Activated T-cell treated with anti-CD3 and anti-CD28 coated beads, Interleukin-2, amount 50 U/mL, for 4 hours (primary cell): ENCODE results near the gene KRT13. TPM values are rescaled to one million over a fixed set of nuclear protein-coding genes. Genes with fewer than 3 reads are reported as not detected.

Experiments used
- ATAC-seq, 2 donors: fragments of 200-7000 bp; cut with Tn5 transposase; one replicate each; pipeline ENCODE4 v1.10.0; 2021
- DNase-seq: peaks from one replicate; pipeline ENCODE4 v3.0.0-alpha.2; 2020
- H3K27me3 Mint-ChIP-seq: one replicate; pipeline ENCODE4 v1.8.0; 2021; ENCODE audit warnings: low read depth, mixed read lengths
- H3K36me3 Mint-ChIP-seq: one replicate; pipeline ENCODE4 v1.8.0; 2022; ENCODE audit warnings: mixed read lengths; ENCODE audit not compliant: insufficient read depth
- H3K4me1 Mint-ChIP-seq: one replicate; pipeline ENCODE4 v1.8.0; 2021; ENCODE audit warnings: low read depth, mixed read lengths
- H3K4me3 Mint-ChIP-seq: one replicate; pipeline ENCODE4 v1.8.0; 2021; ENCODE audit warnings: mild to moderate bottlenecking, moderate library complexity, mixed read lengths
- H3K9me3 Mint-ChIP-seq: one replicate; pipeline ENCODE4 v1.8.0; 2021; ENCODE audit warnings: mixed read lengths
- total RNA-seq, 3 donors: library from RNA; stranded (reverse); gene quantifications; one replicate each; pipeline ENCODE4 v1.2.1, GENCODE V29; 2021

Gene KRT13
- total RNA-seq, 3 donors from 2014 or later: not detected

GRCh38 chr17:41531993-41532392 lies 26.6 kb upstream of the KRT13 start:
- Mint-ChIP-seq H3K9me3 (no peaks in the 10 kb centered on the region), H3K4me1 (peaks cover 6% of the 10 kb centered on the region), H3K4me3 (no peak overlapping the region), H3K36me3 (no peaks in the 10 kb centered on the region), H3K27me3 (peaks cover 51% of the 10 kb centered on the region)
- DNase-seq (no peak), ATAC-seq (no peak)

GRCh38 chr17:41530062-41531048 lies 24.9 kb upstream of the KRT13 start:
- Mint-ChIP-seq H3K4me1 (peaks cover 6% of the 10 kb centered on the region), H3K27me3 (peaks cover 53% of the 10 kb centered on the region), H3K36me3 (no peaks in the 10 kb centered on the region), H3K4me3 (no peak overlapping the region), H3K9me3 (no peaks in the 10 kb centered on the region)
- no peak for DNase-seq
- no peak for ATAC-seq

DNA sequence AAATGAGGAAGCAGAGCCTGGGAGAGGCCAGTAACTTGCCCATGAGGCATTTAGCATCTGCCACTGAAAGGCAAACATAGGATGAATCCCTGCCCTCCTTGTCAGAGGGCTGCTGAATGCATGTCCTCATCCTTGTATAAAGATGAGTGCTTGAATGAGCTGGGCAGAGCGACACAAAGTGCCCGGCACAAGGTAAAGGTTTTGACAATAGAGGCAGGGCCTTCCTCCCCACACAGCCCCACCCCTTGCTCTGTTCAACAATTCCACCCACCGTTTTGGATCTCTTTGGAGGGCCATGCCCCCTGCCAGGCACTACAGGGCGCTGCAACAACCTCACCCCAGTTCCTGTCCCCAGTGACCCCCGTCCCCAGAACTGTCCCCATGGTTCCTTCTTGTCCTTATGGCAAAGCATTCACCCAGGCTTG lies 24.1 kb upstream of the KRT13 start:
- H3K27me3 Mint-ChIP-seq: peaks cover 52% of the 10 kb centered on the region
- H3K4me1 Mint-ChIP-seq: peaks cover 6% of the 10 kb centered on the region
- H3K4me3 Mint-ChIP-seq: peak overlapping the region; percentile 22
- no peaks in the 10 kb centered on the region for H3K36me3 Mint-ChIP-seq
- DNase-seq (no peak), ATAC-seq (no peak)
- H3K9me3 Mint-ChIP-seq: no peaks in the 10 kb centered on the region

GRCh38 chr17:41528959-41529353 lies 23.5 kb upstream of the KRT13 start:
- Mint-ChIP-seq H3K27me3 (peaks cover 52% of the 10 kb centered on the region), H3K36me3 (no peaks in the 10 kb centered on the region)

DNA sequence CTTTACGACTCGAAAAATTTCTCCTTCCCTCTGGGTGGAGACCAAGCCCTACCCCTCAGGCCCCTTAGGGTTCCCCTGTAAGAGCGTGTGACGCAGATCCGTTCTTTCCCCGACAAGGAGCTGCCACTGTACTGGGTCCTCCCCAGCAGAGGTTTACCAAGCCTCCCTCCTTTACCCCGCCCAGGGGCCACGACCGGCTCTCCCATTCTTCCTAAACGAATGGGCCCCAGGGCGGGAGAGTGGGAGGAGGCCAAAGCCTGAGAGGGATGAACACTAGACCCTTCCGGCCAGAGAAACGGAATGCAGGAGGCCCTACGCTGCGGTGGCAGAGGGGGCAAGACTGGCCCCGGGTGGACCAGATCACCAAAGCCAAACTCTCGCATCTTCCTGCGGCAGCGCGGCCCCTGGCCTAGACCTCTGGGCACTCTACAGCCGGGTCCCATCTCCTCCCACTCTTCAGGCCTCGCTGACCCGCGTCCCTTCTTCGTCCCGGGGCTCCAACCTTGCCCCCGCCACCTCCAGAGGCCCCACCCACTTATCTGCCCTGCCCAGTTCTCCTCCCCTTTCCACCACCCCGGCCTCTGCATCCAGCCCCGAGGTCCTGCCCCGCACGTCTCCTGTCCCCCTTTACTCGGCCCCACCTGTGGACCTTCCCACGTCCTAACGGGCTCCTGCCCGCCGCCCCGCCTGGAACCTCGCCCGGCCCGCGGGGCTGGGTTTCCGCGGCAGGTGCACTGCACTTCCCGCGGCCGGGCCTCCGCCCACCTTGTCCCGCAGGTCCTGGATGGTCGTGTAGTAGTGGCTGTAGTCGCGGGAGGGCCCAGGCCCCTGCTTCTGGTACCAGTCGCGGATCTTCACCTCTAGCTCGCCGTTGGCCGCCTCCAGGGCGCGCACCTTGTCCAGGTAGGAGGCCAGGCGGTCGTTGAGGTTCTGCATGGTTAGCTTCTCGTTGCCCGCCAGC lies 21.9 kb upstream of the KRT13 start:
- Mint-ChIP-seq H3K9me3 (no peaks in the 10 kb centered on the region), H3K4me3 (peak overlapping the region; percentile 42), H3K36me3 (no peaks in the 10 kb centered on the region)

More at GRCh38 chr17:41528959-41529353, 23.5 kb upstream of the KRT13 start:
- DNase-seq (no peak), ATAC-seq (no peak)
- Mint-ChIP-seq H3K4me1 (peaks cover 6% of the 10 kb centered on the region), H3K9me3 (no peaks in the 10 kb centered on the region), H3K4me3 (peak overlapping the region; percentile 29)

GRCh38 chr17:41524261-41524660 lies 18.8 kb upstream of the KRT13 start:
- ATAC-seq: no peak
- no peaks in the 10 kb centered on the region for H3K9me3 Mint-ChIP-seq

More for the DNA sequence above, 21.9 kb upstream of the KRT13 start:
- DNase-seq: no peak
- H3K27me3 Mint-ChIP-seq: peaks cover 46% of the 10 kb centered on the region
- peak in 1 of 2 donors; percentile 35 for ATAC-seq
- peaks cover 6% of the 10 kb centered on the region for H3K4me1 Mint-ChIP-seq

GRCh38 chr17:41523787-41524186 lies 18.4 kb upstream of the KRT13 start:
- ATAC-seq: no peak
- Mint-ChIP-seq H3K9me3 (no peaks in the 10 kb centered on the region), H3K27me3 (peaks cover 21% of the 10 kb centered on the region), H3K4me3 (no peak overlapping the region), H3K36me3 (no peaks in the 10 kb centered on the region), H3K4me1 (peaks cover 4% of the 10 kb centered on the region)
- DNase-seq: no peak

More at GRCh38 chr17:41524261-41524660, 18.8 kb upstream of the KRT13 start:
- no peaks in the 10 kb centered on the region for H3K36me3 Mint-ChIP-seq
- DNase-seq: no peak
- H3K27me3 Mint-ChIP-seq: peaks cover 25% of the 10 kb centered on the region
- H3K4me1 Mint-ChIP-seq: peaks cover 5% of the 10 kb centered on the region
- no peak overlapping the region for H3K4me3 Mint-ChIP-seq

GRCh38 chr17:41523225-41523593 lies 17.8 kb upstream of the KRT13 start:
- ATAC-seq (no peak), DNase-seq (no peak)
- Mint-ChIP-seq H3K36me3 (no peaks in the 10 kb centered on the region), H3K4me3 (no peak overlapping the region), H3K27me3 (peaks cover 15% of the 10 kb centered on the region), H3K9me3 (no peaks in the 10 kb centered on the region), H3K4me1 (peaks cover 2% of the 10 kb centered on the region)

GRCh38 chr17:41522301-41523224 lies 17.2 kb upstream of the KRT13 start:
- Mint-ChIP-seq H3K36me3 (no peaks in the 10 kb centered on the region), H3K4me3 (no peak overlapping the region), H3K4me1 (peaks cover 2% of the 10 kb centered on the region), H3K27me3 (peaks cover 13% of the 10 kb centered on the region), H3K9me3 (no peaks in the 10 kb centered on the region)
- no peak for ATAC-seq
- no peak for DNase-seq

DNA sequence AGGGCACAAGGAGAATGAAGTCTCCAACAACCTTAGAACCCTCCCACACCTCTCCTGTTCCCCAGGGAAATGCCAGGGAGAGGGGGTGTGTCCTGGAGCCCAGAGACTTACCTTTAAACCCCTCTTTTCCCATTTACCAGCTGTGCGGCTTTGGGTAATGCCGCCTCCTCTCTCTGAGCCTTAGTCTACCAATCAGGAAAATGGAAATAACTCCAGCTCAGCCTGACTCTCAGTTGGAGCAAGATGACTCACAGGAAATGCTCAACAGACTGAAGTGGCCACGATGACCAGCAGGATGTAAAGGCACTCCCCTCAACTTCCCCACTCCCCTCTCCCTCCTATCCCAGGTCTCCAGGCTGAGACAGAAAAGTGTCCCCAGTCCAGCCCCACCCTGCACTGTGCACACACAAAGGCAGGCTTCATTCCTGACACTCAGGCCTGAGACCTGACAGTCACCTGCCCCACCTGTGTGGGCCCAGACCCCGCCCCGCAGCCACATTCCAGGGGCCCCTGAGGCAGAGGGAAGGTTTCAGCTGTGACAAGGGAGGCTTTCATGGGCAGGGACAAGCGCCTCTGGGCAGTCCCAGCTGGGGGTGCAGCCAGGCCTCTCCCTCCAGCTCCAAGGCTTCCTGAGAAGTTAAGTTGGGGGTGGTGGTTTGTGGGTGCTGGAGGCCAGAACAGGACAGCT lies 16.3 kb upstream of the KRT13 start:
- Mint-ChIP-seq H3K4me3 (no peak overlapping the region), H3K4me1 (no peaks in the 10 kb centered on the region), H3K27me3 (peaks cover 4% of the 10 kb centered on the region), H3K9me3 (no peaks in the 10 kb centered on the region), H3K36me3 (no peaks in the 10 kb centered on the region)
- DNase-seq (no peak), ATAC-seq (no peak)

- H3K4me3 Mint-ChIP-seq: no peak overlapping the region
These were observed 15.6 kb upstream of the KRT13 start for GRCh38 chr17:41520821-41521521.

GRCh38 chr17:41519501-41520224 lies 14.3 kb upstream of the KRT13 start:
- ATAC-seq (no peak), DNase-seq (no peak)
- no peaks in the 10 kb centered on the region for H3K9me3 Mint-ChIP-seq
- H3K4me1 Mint-ChIP-seq: no peaks in the 10 kb centered on the region
- H3K4me3 Mint-ChIP-seq: no peak overlapping the region
- H3K36me3 Mint-ChIP-seq: no peaks in the 10 kb centered on the region
- no peaks in the 10 kb centered on the region for H3K27me3 Mint-ChIP-seq

More at GRCh38 chr17:41520821-41521521, 15.6 kb upstream of the KRT13 start:
- Mint-ChIP-seq H3K27me3 (peaks cover 2% of the 10 kb centered on the region), H3K36me3 (no peaks in the 10 kb centered on the region), H3K9me3 (no peaks in the 10 kb centered on the region), H3K4me1 (no peaks in the 10 kb centered on the region)
- no peak for ATAC-seq
- DNase-seq: no peak
